K562 (cell line): Measurements from ENCODE around the gene GRB2. TPM values are rescaled to one million over a fixed set of nuclear protein-coding genes. Genes with fewer than 3 reads are reported as not detected.

Experiments used
- ATAC-seq: fragments of 200-7000 bp; cut with Tn5 transposase; 3 replicates; pipeline ENCODE4 v1.9.1; 2020; ENCODE audit warnings: moderate library complexity
- BruUV-seq: library from RNA; stranded (reverse); fragments of 400-500 nt; replicated peaks from 2 replicates; lab custom pipeline; 2021; lab: Mats Ljungman, UMichigan
- CTCF ChIA-PET: fragments of 300-600 bp; formaldehyde crosslinking; extraction: SDS; loops from one replicate; lab custom pipeline; 2021; ENCODE audit warnings: low intra/inter-chr PET ratio; lab: Yijun Ruan, JAX
- POLR2A ChIA-PET: fragments of 300-600, 350-650 bp; sonication (Branson Sonifier 250); formaldehyde crosslinking; extraction: SDS; loops from one replicate; lab custom pipeline; 2021; ENCODE audit warnings: antibody characterized with exemption, inconsistent platforms; lab: Yijun Ruan, JAX
- DNase-seq, 4 experiments: peaks; one replicate each; pipeline versions ENCODE4 v3.0.0 to v3.0.0-alpha.2; 2011 to 2018; ENCODE audit warnings: low spot score in 3 of 4, mixed read lengths in 3 of 4; ENCODE audit errors: extremely low read depth in 1 of 4
- FAIRE-seq: peaks from 2 replicates; lab custom pipeline; 2011; peaks lifted over from hg19 to GRCh38; lab: Jason Lieb, UNC
- H2AFZ ChIP-seq: 2 replicates; pipeline ENCODE4 v1.6.0; 2011; ENCODE audit warnings: low read depth, low read length, control low read depth, inconsistent platforms
- H3K27ac ChIP-seq: fragments of 200-600 bp; 3 replicates; pipeline ENCODE4 v1.8.0; 2011; ENCODE audit warnings: low read depth, mild to moderate bottlenecking, control low read depth, inconsistent platforms, low read length, moderate library complexity, mixed read lengths; ENCODE audit errors: extremely low read depth
- H3K27me3 ChIP-seq, 2 experiments: fragments of 300-600 bp in 1 of 2; 2 replicates in 1 of 2; 3 replicates in 1 of 2; pipeline versions ENCODE4 v1.6.0 to v1.8.0; 2011; ENCODE audit warnings: inconsistent platforms in 2 of 2, low read length in 2 of 2, mild to moderate bottlenecking in 1 of 2, mixed read lengths in 1 of 2, moderate library complexity in 1 of 2; ENCODE audit not compliant: control insufficient read depth in 2 of 2, insufficient read depth in 2 of 2
- H3K36me3 ChIP-seq: fragments of 300-600 bp; 3 replicates; pipeline ENCODE4 v1.8.0; 2011; ENCODE audit warnings: mild to moderate bottlenecking, low read length, inconsistent platforms; ENCODE audit not compliant: control insufficient read depth, insufficient read depth
- H3K4me1 ChIP-seq, 2 experiments: fragments of 200-600 bp in 1 of 2; replicated peaks in 1 of 2; 2 replicates in 1 of 2; 3 replicates in 1 of 2; pipeline versions ENCODE4 v1.5.1 to v1.8.0; 2011; ENCODE audit warnings: inconsistent platforms in 2 of 2, low read length in 2 of 2, mild to moderate bottlenecking in 1 of 2, mixed read lengths in 1 of 2, moderate library complexity in 1 of 2; ENCODE audit not compliant: control insufficient read depth in 2 of 2, insufficient read depth in 2 of 2
- H3K4me2 ChIP-seq: 2 replicates; pipeline ENCODE4 v1.6.1; 2011; ENCODE audit warnings: low read length, control low read depth, inconsistent platforms, mixed read lengths; ENCODE audit not compliant: insufficient read depth
- H3K4me3 ChIP-seq: fragments of 200-600 bp; sonication (generic), shearing (Covaris generic); 2 replicates; pipeline ENCODE4 v1.5.1; 2016; ENCODE audit warnings: control low read depth, inconsistent platforms
- H3K79me2 ChIP-seq: fragments of 200-600 bp; 3 replicates; pipeline ENCODE4 v1.8.0; 2011; ENCODE audit warnings: low read length, inconsistent platforms; ENCODE audit not compliant: control insufficient read depth, insufficient read depth
- H3K9ac ChIP-seq, 2 experiments: 2 replicates each; pipeline versions ENCODE4 v1.6.0 to v1.6.1; 2011; ENCODE audit warnings: low read depth in 2 of 2, low read length in 2 of 2, control low read depth in 1 of 2, inconsistent platforms in 1 of 2, mild to moderate bottlenecking in 1 of 2, mixed read lengths in 1 of 2; ENCODE audit not compliant: insufficient read depth in 1 of 2
- H3K9me1 ChIP-seq: one replicate; pipeline ENCODE4 v1.6.0; 2011; ENCODE audit warnings: inconsistent platforms, mild to moderate bottlenecking, low read length, moderate library complexity; ENCODE audit not compliant: control insufficient read depth, insufficient read depth
- H3K9me3 ChIP-seq: replicated peaks from 2 replicates; pipeline ENCODE4 v1.5.1; 2011; ENCODE audit warnings: low read depth, low read length, inconsistent platforms; ENCODE audit not compliant: control insufficient read depth, insufficient read depth
- H4K20me1 ChIP-seq: replicated peaks from 2 replicates; pipeline ENCODE4 v1.6.1; 2011; ENCODE audit warnings: low read length, inconsistent platforms, mixed read lengths; ENCODE audit not compliant: control insufficient read depth, insufficient read depth
- ADNP ChIP-seq: fragments of 200-800 bp; sonication (Bioruptor generic); IDR thresholded peaks from 2 replicates; pipeline ENCODE4 v1.6.1; 2016; ENCODE audit warnings: missing genetic modification characterization, missing compliant biosample characterization
- BCOR ChIP-seq: fragments of 450-650 bp; IDR thresholded peaks from 2 replicates; pipeline ENCODE4 v1.6.1; 2016
- KDM1A ChIP-seq, 2 experiments: fragments of 450-650 bp; IDR thresholded peaks; 2 replicates each; pipeline ENCODE4 v1.6.1; 2016; ENCODE audit warnings: mild to moderate bottlenecking in 2 of 2
- MAFF ChIP-seq: IDR thresholded peaks from 2 replicates; pipeline ENCODE4 v1.6.1; 2012; ENCODE audit warnings: low read length, improper control_type of control experiment
- MECOM ChIP-seq: fragments of 250-450 bp; sonication (Bioruptor Pico); IDR thresholded peaks from 2 replicates; pipeline ENCODE4 v1.8.0; 2022; ENCODE audit warnings: inconsistent platforms
- NCOA1 ChIP-seq: fragments of 450-650 bp; IDR thresholded peaks from 2 replicates; pipeline ENCODE4 v1.6.1; 2016; ENCODE audit warnings: low read depth
- PTBP1 ChIP-seq: fragments of 200-400 bp; formaldehyde crosslinking; IDR thresholded peaks from 2 replicates; pipeline ENCODE4 v1.6.1; 2017; ENCODE audit warnings: low read depth, low read length
- RBM25 ChIP-seq: fragments of 200-400 bp; formaldehyde crosslinking; IDR thresholded peaks from 2 replicates; pipeline ENCODE4 v1.6.1; 2018; ENCODE audit warnings: low read length, low read depth, moderate library complexity; ENCODE audit not compliant: severe bottlenecking
- ZBTB33 ChIP-seq: sonication (generic); formaldehyde crosslinking; IDR thresholded peaks from 2 replicates; pipeline ENCODE4 v1.8.1; 2023; ENCODE audit warnings: mild to moderate bottlenecking, missing genetic modification reagents
- WGBS: fragments of 100-300 bp; shearing (Covaris generic); methylation state at CpG from one replicate; pipeline ENCODE4 v1.1.6; 2016; ENCODE audit warnings: low coverage, mixed read lengths; ENCODE audit not compliant: insufficient coverage; ENCODE audit errors: missing lambda C conversion rate; 5-methylcytosine and 5-hydroxymethylcytosine counted together
- in situ Hi-C: fragments of 300-500 bp; cut with MboI; formaldehyde crosslinking; loops from 4 replicates; pipeline ENCODE4 v1.15.0; 2018; ENCODE audit warnings: inconsistent platforms, mixed read lengths
- intact Hi-C: fragments of 100-400 bp; cut with micrococcal nuclease; formaldehyde crosslinking; loops from 2 replicates; pipeline ENCODE4 v1.14.2; 2022
- polyA plus RNA-seq, 8 experiments: library from polyadenylated mRNA; depleted of rRNA in 4 of 8; stranded (reverse) in 5 of 8; unstranded in 3 of 8; fragments of >200 nt; fragmentation: Nextera tagmentation in 2 of 8; fragmentation: Illumina TruSeq in 1 of 8; extraction: Ambion mirVana in 2 of 8; extraction: Trizol in 1 of 8; gene quantifications; 2 replicates each; pipeline versions ENCODE4 v1.2.1 to v1.2.3, GENCODE V29; 2011 to 2014; ENCODE audit warnings: inconsistent platforms in 1 of 8, missing spikeins in 1 of 8
- total RNA-seq, 7 experiments: library from RNA; depleted of rRNA in 6 of 7; stranded (reverse); fragments of >200 nt in 6 of 7; fragmentation: Illumina TruSeq in 2 of 7; extraction: Trizol in 2 of 7; gene quantifications; 2 replicates each; pipeline versions ENCODE4 v1.2.1 to v1.2.3, GENCODE V29; 2011 to 2021; ENCODE audit warnings: low replicate concordance in 1 of 7

GRB2 gene
- total and polyA plus RNA-seq, 9 of the 15 experiments (the other 6 are each of a cell fraction or from before 2014, with no cell fraction given), result 57.2 to 136 (median 84.8) TPM

- no peak overlapping the region for H3K4me3 ChIP-seq
- no TSS peak for BruUV-seq
- intact Hi-C loops (no loop called here), in situ Hi-C loops (no loop called here)
- H4K20me1 ChIP-seq, result no peaks in the 10 kb centered on the region; the same call in 1 of the 2 replicates
- no peaks in the 10 kb centered on the region for H3K9me3 ChIP-seq
- H3K9ac ChIP-seq, result no peak overlapping the region
- no peaks in the 10 kb centered on the region for H3K9me1 ChIP-seq
- DNase-seq (no peak), ATAC-seq (no peak), FAIRE-seq (no peak)
- H3K36me3 ChIP-seq, result 0 out of 3 replicates have a peak, but pooled peaks cover 3% of the 10 kb centered on the region
- TF ChIP-seq MECOM (CRISPR knock-in tag) (no peak), RBM25 (peak; percentile 94), PTBP1 (no peak), KDM1A (IDR thresholded peaks at IDR 0.05) (peak; percentile 43 to 60), ZBTB33 (CRISPR knock-in tag) (peak; percentile 80), NCOA1 (no peak), MAFF (no peak), BCOR (peak; percentile 76), ADNP (tag) (peak; percentile 57)
- WGBS, result 76% methylated on average over 2 of the region's 2 CpGs
- no peak overlapping the region for H2AFZ ChIP-seq
- H3K79me2 ChIP-seq, result peaks cover 27% of the 10 kb centered on the region
- POLR2A ChIA-PET, result interaction anchor here (1.5 to 1.9 kb wide), 2 partner anchors 14 to 15 kb away, joined by 4 to 5 read pairs; no protein-coding TSS in a partner anchor
- CTCF ChIA-PET, result no interaction called here
- no peak overlapping the region for H3K27ac ChIP-seq
- no peak overlapping the region for H3K4me2 ChIP-seq
- H3K4me1 ChIP-seq, result peaks cover 11 to 12% of the 10 kb centered on the region in 2 experiments; a peak in 2 of 5 replicates
- H3K27me3 ChIP-seq, result no peaks in the 10 kb centered on the region; a peak in 1 of 5 replicates
Observed at GRCh38 chr17:75407655-75408352, 2.3 kb upstream of the GRB2 start.
